ENCODE results near the gene UNKL. TPM values are rescaled to one million over a fixed set of nuclear protein-coding genes. Genes with fewer than 3 reads are reported as not detected.
A peak's percentile ranks its signal among the peaks of the same experiment; 100 is the strongest.

The UNKL gene
- total and polyA plus RNA-seq, 2 experiments from 2014 or later = 16.5 to 35.7 TPM

DNA sequence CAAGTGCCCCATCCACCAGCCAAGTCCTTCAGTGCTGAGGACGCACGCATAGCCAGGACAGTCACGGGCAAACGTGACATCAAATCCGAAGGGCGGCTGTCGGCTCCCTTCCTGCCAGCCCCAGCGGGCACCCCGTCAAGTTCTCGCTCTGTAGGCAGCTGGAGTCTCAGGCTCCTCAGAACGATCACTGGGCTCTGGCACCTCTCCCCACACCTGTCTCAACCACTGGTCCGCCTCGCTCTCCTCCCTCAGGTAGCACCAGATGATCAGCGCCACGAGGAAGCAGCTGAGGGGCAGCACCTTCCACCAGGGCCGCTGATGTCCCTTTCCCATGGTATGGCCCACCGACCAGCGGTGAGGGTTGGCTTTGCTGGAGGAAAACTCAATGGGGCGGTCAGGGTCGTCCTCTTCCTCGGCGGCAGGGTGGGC is 5.6 kb upstream of the UNKL start:
- Histone ChIP-seq H3K9me3 (ENCODE audit: low read depth) (no peaks in the 10 kb centered on the region), H3K4me3 (peak overlapping the region; percentile 93), H3K27ac (peak overlapping the region; percentile 80), H3K27me3 (no peaks in the 10 kb centered on the region), H3K36me3 (no peaks in the 10 kb centered on the region), H3K4me1 (ENCODE audit: low read depth) (peaks cover 5% of the 10 kb centered on the region)
- no peak for DNase-seq (ENCODE audit: low read depth in 1 of 2, low spot score in 1 of 2)
- TF ChIP-seq, protein P1, sequence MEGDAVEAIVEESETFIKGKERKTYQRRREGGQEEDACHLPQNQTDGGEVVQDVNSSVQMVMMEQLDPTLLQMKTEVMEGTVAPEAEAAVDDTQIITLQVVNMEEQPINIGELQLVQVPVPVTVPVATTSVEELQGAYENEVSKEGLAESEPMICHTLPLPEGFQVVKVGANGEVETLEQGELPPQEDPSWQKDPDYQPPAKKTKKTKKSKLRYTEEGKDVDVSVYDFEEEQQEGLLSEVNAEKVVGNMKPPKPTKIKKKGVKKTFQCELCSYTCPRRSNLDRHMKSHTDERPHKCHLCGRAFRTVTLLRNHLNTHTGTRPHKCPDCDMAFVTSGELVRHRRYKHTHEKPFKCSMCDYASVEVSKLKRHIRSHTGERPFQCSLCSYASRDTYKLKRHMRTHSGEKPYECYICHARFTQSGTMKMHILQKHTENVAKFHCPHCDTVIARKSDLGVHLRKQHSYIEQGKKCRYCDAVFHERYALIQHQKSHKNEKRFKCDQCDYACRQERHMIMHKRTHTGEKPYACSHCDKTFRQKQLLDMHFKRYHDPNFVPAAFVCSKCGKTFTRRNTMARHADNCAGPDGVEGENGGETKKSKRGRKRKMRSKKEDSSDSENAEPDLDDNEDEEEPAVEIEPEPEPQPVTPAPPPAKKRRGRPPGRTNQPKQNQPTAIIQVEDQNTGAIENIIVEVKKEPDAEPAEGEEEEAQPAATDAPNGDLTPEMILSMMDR (IDR thresholded peaks at IDR 0.05; ENCODE audit: low read depth, low read length) = no peak

GRCh38 chr16:1416521-1416941 is 2.0 kb upstream of the UNKL start:
- no peak for DNase-seq (ENCODE audit: low read depth in 1 of 2, low spot score in 1 of 2)

GRCh38 chr16:1413684-1414531 is 596 bp downstream of the UNKL start:
- TF ChIP-seq, protein P1 (IDR thresholded peaks at IDR 0.05; ENCODE audit: low read depth, low read length) = peak; percentile 63
- H3K4me1 ChIP-seq (ENCODE audit: low read depth) = no peaks in the 10 kb centered on the region

More at GRCh38 chr16:1416521-1416941, 2.0 kb upstream of the UNKL start:
- Histone ChIP-seq H3K27me3 (no peaks in the 10 kb centered on the region), H3K9me3 (ENCODE audit: low read depth) (no peaks in the 10 kb centered on the region), H3K4me1 (ENCODE audit: low read depth) (peaks cover 5% of the 10 kb centered on the region), H3K27ac (no peak overlapping the region), H3K4me3 (no peak overlapping the region), H3K36me3 (no peaks in the 10 kb centered on the region)
- TF ChIP-seq, protein P1 (IDR thresholded peaks at IDR 0.05; ENCODE audit: low read depth, low read length) = no peak

GRCh38 chr16:1412847-1413246 is 1.7 kb downstream of the UNKL start:
- TF ChIP-seq, protein P1 (IDR thresholded peaks at IDR 0.05; ENCODE audit: low read depth, low read length) = no peak
- no peak for DNase-seq (ENCODE audit: low read depth in 1 of 2, low spot score in 1 of 2)

More at GRCh38 chr16:1413684-1414531, 596 bp downstream of the UNKL start:
- no peaks in the 10 kb centered on the region for H3K36me3 ChIP-seq
- no peaks in the 10 kb centered on the region for H3K9me3 ChIP-seq (ENCODE audit: low read depth)
- H3K27ac ChIP-seq = peak overlapping the region; percentile 55
- peak; percentile 47 to 62 for DNase-seq (ENCODE audit: low read depth in 1 of 2, low spot score in 1 of 2)
- H3K4me3 ChIP-seq = peak overlapping the region; percentile 73
- no peaks in the 10 kb centered on the region for H3K27me3 ChIP-seq

GRCh38 chr16:1408171-1408837 is 6.2 kb downstream of the UNKL start:
- TF ChIP-seq, protein P1 (IDR thresholded peaks at IDR 0.05; ENCODE audit: low read depth, low read length) = no peak
- Histone ChIP-seq H3K27me3 (no peaks in the 10 kb centered on the region), H3K36me3 (no peaks in the 10 kb centered on the region), H3K4me1 (ENCODE audit: low read depth) (no peaks in the 10 kb centered on the region), H3K9me3 (ENCODE audit: low read depth) (no peaks in the 10 kb centered on the region), H3K27ac (peak overlapping the region; percentile 13), H3K4me3 (peak overlapping the region; percentile 75)
- peak; percentile 93 to 94 for DNase-seq (ENCODE audit: low read depth in 1 of 2, low spot score in 1 of 2)

More at GRCh38 chr16:1412847-1413246, 1.7 kb downstream of the UNKL start:
- H3K27ac ChIP-seq = no peak overlapping the region
- no peaks in the 10 kb centered on the region for H3K9me3 ChIP-seq (ENCODE audit: low read depth)
- no peaks in the 10 kb centered on the region for H3K36me3 ChIP-seq
- H3K4me1 ChIP-seq (ENCODE audit: low read depth) = no peaks in the 10 kb centered on the region
- no peak overlapping the region for H3K4me3 ChIP-seq
- H3K27me3 ChIP-seq = no peaks in the 10 kb centered on the region

Data from cardiac muscle cell (in vitro differentiated cells and primary cell).